ENCODE results near the gene CDK5RAP2.

Gene CDK5RAP2

DNA sequence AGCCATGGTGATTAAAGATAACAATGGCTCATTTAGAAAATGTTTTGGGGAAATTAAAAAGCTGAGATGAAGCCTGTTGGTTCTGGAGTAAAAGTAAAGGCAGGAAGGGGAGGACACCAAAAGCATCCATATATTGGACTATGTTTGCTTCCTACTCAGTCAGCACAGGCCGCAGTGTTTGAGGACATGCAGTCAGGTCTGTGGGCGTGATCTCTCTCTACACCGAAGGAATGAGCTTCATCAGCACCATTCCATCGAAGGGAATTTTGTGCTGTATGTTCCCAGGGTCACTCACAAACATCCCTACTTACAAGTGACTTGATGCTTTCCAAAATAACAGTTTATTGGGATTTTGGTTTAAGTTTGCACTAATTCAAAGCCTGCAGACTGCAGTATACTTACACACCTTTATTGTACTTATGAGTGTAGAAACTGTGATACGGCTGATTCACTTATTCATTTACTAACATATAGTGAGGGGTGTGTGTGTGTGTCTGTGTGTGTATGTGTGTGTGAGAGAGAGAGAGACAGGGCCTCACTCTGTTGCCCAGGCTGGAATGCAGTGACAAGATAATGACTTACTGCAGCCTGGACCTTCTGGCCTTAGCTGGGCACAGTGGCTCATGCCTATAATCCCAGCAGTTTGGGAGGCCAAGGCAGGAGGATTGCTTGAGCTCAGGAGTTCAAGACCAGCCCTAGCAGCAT, 13.4 kb upstream of the CDK5RAP2 start:
- FAIRE-seq: no peak
- no peak for DNase-seq (ENCODE audit: insufficient read length, low spot score)

DNA sequence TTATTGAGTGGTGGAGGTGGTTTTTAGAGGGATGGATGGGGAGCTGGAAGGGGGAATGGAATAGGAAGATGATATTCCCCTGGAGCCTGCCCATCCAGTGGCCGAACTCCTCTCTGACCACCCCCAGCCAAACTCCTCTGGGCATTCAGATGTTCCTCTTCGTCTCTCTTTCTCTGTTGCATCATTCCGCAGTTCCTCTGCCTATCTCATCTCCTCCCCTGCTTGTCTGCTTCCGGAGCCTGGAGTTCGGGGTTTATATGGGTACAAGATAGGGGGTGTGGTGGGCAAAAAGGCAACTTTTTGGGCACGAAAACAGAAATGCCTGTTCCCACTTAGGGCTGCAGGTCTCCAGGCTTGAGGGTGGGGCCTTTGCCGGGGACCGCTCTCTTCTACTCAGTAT, 12.2 kb upstream of the CDK5RAP2 start:
- FAIRE-seq (no peak), DNase-seq (ENCODE audit: insufficient read length, low spot score) (no peak)

DNA sequence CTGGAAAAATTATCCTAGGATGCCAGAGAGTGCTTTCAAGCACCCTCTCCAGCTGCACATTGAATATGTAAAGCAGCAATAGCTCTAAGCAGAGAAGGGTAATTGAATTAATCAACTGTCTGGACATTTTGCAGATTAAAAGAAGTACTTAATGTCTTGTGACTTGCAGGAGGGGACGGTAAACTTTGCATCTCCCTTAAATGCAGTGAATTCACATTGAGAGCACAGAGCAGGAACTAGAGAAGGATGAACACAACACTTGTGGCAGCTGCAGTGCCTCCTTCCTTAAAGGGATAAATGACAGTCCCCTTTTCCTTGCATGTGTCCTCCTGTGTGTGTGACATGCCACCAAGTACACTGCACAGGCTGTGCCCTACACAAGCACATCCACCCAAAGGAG, 7.4 kb upstream of the CDK5RAP2 start:
- DNase-seq (ENCODE audit: insufficient read length, low spot score) (no peak), FAIRE-seq (no peak)

DNA sequence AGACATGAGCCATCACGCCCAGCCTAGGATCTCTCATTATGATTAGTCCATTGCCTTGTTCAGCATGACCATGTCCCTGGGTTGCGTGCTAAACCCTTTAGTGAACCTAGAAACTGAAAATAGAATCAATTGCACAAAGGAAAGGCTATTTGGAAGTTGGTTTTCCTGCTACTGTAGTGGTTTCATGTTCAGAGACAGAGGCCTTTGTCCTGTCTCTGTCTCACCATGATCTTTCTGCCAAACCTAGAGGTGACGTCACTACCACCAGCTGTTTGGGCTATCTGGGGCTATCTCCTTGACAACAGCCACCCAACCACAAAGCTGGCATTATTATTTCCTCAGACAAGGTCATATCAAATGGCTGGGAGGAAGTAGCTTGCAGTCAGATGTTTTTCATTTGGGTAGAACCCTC, 4.0 kb upstream of the CDK5RAP2 start:
- no peak for FAIRE-seq
- DNase-seq (ENCODE audit: insufficient read length, low spot score): no peak

DNA sequence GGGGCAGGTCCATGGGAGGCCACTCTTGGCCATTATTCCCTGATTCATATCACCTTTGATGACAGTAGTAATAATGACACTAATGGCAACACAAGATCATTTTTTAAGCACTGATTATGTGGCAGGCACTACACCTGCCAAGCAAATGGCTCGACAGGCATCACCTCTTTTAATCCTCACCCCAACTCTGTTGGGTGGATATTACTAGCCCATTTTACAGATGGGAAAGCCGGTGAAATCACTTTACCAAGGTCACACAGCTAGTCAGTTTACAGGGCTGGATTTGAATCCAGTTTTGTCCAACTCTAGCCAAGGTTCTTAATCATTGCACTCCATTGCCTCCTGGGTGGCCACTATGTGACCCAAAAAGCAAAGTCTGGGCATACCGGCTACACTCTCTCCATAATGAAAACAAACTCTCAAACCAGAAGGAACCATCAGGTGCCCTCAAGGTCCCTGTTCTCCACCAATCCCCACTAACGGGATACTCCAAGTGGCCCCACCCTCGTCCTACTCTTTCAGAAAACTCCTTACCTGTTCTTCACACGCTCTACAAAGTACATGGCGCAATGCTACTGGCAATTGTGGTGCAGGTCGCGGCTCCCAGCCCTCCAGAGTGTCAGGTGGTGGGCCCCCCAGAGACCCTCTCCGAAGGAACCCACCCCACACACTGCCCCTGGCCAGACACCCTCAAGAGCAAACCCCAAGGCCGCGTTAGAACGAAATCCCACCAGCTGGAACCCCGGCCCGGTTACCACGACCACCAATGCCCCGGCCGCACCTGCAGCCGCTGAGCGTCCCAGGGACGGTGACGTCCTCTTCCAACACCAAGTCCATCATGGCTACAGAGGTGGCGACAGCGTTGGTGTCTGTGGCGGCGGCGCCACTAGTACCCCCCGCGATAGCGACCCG, 572 bp downstream of the CDK5RAP2 start:
- FAIRE-seq: no peak

DNA sequence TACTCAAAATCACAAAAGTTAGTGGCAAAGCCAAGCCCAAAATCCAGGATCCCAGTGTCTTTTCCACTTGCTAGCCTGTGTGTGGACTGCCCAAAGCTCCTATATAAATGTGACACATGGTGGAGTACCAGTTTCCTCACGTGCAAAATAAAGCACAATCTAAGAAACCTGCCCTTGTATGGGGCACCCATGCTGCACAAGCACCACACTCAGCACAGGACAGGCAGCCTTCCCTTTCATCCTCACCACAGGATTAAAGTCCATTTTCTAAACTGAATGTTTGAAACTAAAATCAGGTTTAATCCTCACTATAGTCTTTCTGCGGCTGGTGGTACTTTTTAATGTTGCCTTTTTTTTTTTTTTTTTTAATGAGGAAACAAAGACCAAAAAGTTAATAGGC, 5.5 kb downstream of the CDK5RAP2 start:
- FAIRE-seq: no peak
- no peak for DNase-seq (ENCODE audit: insufficient read length, low spot score)

More for the DNA sequence above, 572 bp downstream of the CDK5RAP2 start:
- DNase-seq (ENCODE audit: insufficient read length, low spot score): no peak

DNA sequence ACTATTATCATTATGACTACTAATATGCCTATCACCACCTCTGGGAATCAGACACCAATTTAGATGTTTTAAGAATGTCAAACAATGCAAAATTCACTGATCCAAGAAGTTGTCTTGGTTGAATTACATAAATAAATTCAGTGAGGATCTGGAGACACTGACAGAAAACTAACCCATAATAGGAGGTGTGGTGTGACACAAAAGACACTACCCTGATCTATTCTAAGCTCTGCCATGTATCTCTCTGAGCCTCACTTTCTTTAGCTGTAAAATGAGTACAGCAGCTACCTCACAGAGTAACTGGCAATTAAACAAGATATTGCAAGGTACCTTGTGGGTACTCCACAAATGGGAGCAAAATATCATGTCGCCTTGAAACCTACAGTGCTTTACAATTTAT, 7.5 kb downstream of the CDK5RAP2 start:
- FAIRE-seq: no peak
- no peak for DNase-seq (ENCODE audit: insufficient read length, low spot score)

DNA sequence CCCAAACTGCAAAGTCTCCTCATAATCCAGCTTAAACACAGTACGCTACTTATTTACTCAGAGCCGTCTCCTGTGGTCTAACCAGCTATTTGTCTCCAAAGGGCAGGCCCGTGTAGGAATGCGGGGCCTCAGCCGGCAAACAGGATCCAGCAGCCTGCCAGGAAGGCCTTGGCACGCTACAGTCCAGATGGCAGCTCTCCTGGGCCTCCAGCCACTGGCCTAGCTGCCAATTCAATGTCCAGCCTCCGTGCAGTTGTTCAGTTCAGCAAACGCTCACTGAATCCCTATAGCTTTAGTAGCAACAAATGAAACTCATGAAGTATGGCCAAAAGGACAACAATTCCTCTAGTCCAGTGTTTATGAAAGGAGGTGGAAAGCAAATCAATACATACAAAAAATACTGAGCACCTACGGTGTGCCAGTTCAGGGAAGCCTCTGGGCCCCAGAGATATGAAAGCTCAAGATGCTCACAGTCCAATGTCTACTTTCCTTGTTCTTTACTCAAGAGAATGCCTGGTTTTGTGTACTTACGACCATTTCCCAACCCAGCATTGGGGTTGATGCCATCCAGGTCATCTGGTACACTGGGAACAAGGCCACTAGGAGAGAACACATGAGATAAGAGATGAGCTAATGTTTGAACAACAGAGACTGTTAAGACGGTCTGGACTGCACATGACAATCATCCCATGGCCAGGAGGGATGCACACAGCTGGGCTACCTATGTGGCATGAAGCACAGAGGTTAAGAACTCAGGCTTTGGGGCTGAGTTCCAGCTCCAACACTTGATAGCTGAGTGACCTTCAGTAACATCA, 8.3 kb downstream of the CDK5RAP2 start:
- DNase-seq (ENCODE audit: insufficient read length, low spot score) (no peak), FAIRE-seq (no peak)

DNA sequence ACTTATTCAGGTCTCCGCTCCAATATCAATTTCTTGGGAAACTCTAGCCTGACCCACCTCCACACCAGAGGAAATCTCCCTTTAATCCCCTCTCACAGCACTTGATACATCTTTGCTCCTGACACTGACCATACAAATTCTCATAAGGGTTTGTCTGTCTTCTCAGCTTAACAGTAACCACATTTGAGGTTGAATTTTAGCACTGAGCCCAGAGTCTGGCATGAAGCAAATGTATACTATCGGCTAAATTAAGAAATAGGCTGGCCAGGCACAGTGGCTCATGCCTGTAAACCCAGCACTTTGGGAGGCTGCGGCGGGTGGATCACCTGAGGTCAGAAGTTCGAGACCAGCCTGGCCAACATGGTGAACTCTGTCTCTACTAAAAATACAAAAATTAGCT, 9.7 kb downstream of the CDK5RAP2 start:
- FAIRE-seq: no peak
- no peak for DNase-seq (ENCODE audit: insufficient read length, low spot score)

DNA sequence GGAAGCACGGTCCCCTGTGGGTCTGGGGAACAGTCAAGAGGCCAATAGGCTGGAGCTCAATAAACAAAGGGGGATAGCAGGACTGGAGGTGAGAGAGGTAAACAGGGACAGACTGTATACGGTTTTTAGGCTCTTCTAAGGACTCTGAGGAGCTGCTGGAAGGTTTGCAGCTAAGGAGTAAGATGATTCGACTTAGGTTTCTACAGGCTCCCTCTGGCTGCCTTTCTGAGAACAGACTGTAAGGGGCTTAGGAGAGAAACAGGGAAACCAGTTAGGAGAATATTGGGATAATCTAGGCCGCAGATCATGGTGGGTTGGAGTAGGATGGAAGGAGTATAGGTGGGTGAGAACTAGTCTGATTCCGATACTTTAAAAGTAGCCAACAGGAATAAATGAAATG, 10.4 kb downstream of the CDK5RAP2 start:
- DNase-seq (ENCODE audit: insufficient read length, low spot score) (no peak), FAIRE-seq (no peak)

DNA sequence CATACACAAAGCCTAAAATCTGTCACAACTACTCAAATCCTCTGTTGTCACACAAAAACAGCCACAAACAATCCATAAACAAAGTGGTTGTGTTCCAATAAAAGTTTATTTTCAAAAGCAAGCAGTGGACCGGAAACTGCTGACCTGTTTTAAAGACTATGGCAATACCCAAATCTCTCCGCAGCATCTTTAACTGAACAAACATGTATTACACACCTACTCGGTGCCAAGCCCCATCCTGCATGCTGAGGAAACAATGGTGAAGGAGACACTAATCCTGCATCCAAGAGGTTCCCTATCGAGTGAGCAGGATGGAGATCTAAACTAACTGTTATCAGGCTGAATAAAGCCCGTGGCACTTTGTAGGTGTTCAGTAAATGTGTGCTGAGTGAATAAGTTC, 11.2 kb downstream of the CDK5RAP2 start:
- DNase-seq (ENCODE audit: insufficient read length, low spot score): no peak
- FAIRE-seq: no peak

DNA sequence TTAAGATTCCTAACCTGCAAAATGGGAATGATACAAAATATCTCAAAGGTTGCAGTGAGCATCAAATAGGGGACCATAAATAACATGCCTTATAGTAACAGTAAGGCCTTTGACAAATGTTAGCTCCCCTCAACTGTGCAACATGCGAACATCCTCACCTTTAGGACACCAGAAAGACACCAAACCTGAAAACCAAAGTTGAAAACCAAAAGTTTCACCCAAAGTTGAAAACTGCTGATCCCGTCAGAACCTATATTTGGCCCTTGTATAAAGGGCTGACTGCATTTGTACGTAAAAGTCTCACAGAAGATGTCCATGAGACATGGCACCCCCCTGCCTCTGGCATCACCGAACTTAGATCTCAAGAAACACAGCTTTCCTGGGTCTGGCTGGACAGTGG, 12.1 kb downstream of the CDK5RAP2 start:
- no peak for DNase-seq (ENCODE audit: insufficient read length, low spot score)
- FAIRE-seq: no peak

DNA sequence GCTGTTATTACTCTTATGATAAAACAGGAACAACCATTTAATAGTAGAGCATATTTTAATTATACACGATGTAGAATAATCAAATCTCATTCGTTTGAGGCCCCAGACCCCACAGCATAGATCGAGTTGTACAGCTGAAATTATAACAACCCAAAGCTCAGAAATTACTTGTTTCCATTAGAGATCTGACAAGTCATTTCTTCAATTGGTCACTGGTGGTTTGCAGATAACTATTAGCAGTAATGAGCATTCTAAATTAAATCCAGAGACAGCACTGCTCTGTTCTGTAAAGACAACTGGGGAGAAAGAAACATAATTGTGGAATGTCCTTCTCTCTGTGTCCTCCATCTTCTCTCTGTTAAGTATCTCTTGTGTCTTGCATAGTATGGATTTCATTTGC, 12.9 kb downstream of the CDK5RAP2 start:
- FAIRE-seq (no peak), DNase-seq (ENCODE audit: insufficient read length, low spot score) (no peak)

DNA sequence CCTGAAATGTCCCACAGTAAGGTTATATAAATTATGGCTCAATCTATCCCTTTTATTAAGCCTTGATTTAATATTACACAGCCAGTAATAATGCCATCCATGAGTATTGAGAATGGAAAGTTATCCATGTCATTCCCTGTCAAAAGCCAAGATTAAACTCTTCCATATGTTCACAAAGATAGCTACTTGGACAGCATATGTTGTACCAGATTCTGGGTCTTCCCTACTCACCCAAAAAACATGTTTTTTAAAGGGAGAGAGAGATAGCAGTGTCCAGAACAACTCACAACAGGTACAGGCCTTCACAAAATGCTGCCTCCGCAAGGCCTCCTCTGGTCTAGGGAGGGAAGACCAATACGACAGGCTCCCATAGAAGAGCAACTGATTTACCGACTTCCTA, 15.4 kb downstream of the CDK5RAP2 start:
- DNase-seq (ENCODE audit: insufficient read length, low spot score) (no peak), FAIRE-seq (no peak)

DNA sequence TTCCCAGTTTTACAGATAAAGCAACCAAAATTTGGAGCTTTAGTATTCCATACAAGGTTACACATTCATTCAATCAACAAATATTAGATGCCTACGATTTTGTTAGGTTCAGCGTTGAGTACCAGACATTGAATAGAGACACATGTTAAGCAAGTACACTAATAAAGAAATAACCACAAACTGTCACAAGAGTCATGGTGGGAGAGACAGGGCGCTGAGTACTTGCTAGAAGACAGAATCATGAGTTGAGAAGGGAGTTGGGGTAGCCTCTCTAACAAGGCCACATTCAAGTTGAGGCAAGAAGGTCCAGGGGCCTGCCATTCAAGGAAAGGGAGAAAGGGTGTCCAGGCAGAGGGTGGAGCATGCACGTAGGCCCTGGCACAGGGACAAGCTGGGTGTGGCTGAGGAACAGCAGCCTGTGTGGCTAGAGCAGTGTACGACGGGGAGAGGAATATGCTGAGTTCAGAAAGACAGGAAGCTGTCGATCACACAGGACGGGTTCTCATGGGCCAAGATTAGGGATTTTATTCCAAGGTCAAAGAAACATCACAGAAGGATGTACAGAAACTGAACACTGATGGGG, 17.0 kb downstream of the CDK5RAP2 start:
- DNase-seq (ENCODE audit: insufficient read length, low spot score): no peak
- no peak for FAIRE-seq

DNA sequence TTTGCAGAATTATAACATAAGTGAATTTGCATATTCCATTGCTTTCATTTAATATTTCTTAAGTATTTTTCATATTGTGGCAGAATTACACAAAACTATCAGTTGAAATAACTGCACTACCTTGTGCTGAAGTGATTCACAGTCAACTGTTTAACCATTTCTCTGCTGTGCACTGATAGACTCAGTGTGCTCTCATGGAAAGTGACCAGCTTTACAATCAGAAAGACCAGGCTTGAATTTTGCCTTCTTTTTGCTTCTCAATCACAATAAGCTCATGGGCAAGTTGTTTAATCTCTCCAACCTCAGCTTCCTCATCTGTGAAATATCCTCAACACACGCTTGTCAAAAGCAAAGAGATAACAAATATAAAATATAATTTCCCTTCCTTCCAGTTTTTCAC, 18.3 kb downstream of the CDK5RAP2 start:
- DNase-seq (ENCODE audit: insufficient read length, low spot score) (no peak), FAIRE-seq (no peak)

DNA sequence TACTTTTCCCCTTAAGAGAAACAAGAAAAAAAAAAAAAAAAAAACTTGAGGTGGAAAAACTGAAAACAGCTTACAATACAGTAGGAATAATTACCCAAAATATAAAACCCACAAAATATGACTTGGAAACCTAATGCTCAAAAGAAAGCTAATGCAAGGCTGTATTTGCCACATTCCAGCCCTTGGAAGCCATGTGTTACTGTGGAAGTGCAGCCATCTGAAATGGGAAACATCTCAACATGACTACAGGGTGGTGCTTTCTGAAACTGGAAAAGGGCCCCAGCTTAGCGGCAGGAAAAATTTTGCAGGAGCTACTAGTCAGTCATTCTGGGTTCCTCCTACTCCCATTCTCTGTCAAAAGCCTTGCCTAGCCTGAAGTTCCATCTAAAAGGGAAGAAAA, 20.4 kb downstream of the CDK5RAP2 start:
- DNase-seq (ENCODE audit: insufficient read length, low spot score): no peak
- no peak for FAIRE-seq

DNA sequence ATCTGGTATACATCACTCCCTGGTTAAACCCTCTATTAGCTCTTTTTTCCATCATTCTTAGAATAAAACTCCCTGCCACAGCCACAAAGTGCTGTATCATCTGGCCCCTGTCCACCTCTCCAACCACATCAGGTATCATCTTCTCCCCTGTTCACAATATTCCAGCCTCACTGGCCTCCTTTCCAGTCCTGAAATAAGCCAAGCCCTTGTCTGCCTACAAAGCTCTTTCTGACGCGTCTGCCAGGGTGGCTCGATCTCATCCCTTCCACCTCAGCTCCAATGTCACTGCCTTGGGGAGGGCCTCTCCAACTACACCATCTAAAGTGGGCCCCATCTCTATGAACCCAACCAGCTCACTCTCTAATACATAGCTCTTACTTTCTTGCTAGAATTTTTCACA, 21.5 kb downstream of the CDK5RAP2 start:
- FAIRE-seq (no peak), DNase-seq (ENCODE audit: insufficient read length, low spot score) (no peak)

DNA sequence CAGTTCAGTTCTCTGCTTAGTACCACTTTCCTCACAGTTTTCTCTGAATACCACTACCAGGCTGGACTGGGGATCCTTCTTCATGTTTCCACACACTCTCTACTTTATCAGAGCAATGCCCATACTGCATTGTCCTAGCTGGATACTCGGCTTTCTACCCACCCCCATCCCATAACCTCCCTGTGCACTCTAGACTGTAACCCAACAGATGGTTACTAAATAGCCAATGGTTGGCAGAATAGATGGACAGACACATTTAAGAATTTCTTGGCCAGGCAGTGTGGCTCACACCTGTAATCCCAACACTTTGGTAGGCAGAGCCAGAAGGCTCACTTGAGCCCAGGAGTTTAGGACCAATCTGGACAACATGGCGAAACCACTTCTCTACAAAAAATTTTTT, 22.8 kb downstream of the CDK5RAP2 start:
- DNase-seq (ENCODE audit: insufficient read length, low spot score) (no peak), FAIRE-seq (no peak)

DNA sequence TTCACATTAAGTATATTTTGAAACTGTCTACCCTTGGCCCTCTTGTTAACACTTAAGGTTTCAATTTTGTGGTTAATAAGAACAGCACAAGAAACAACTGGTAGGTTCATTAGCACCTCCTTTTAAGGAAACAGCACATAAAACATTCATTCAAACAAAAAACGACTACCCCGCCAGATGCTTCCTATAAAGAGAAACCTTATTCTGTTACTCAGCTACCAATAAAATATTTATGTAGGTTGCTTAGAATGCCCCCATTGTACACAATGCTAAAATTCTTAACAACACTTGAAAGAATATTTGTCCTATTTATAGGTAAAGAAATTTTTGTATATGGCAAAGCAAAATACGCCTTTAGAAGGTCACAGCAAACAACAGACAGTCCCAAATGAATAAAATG, 23.2 kb downstream of the CDK5RAP2 start:
- FAIRE-seq (no peak), DNase-seq (ENCODE audit: insufficient read length, low spot score) (no peak)

DNA sequence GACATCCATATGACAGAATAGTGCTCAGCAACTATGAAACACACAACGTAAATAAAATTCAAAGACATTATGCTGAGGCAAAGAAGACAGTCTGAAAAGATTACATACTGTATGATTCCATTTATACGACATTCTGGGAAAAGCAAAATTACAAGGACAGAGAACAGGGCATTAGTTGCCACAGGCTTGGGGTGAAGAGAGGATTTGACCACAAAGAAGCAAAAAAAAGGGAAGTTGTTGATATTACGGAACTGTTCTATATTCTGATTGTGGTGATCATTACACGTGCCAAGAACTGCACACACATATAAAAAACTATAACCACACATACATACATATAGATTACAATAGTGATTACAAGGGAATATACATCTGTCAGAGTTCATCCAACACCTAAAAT, 24.1 kb downstream of the CDK5RAP2 start:
- FAIRE-seq (no peak), DNase-seq (ENCODE audit: insufficient read length, low spot score) (no peak)
